Hematopoietic multipotent progenitor cell (in vitro differentiated cells): ENCODE results near the gene CMTM7. TPM values are rescaled to one million over a fixed set of nuclear protein-coding genes. Genes with fewer than 3 reads are reported as not detected.
"Not testable (repeated sequence)": the region's sequence is repeated elsewhere in the genome, so short reads cannot be mapped to it uniquely, and the experiment has no call there.

Source experiments
- DNase-seq, 3 donors: peaks; one replicate each; pipeline ENCODE4 v3.0.0-alpha.2; 2011 to 2015; ENCODE audit warnings: low read depth in 2 of 3, low spot score in 2 of 3
- total RNA-seq: library from RNA; depleted of rRNA; stranded (reverse); fragments of >200 nt; gene quantifications from one replicate; pipeline ENCODE4 v1.2.3, GENCODE V29; 2012

Gene CMTM7
- total RNA-seq, 1 donor, result 23.4 TPM

DNA sequence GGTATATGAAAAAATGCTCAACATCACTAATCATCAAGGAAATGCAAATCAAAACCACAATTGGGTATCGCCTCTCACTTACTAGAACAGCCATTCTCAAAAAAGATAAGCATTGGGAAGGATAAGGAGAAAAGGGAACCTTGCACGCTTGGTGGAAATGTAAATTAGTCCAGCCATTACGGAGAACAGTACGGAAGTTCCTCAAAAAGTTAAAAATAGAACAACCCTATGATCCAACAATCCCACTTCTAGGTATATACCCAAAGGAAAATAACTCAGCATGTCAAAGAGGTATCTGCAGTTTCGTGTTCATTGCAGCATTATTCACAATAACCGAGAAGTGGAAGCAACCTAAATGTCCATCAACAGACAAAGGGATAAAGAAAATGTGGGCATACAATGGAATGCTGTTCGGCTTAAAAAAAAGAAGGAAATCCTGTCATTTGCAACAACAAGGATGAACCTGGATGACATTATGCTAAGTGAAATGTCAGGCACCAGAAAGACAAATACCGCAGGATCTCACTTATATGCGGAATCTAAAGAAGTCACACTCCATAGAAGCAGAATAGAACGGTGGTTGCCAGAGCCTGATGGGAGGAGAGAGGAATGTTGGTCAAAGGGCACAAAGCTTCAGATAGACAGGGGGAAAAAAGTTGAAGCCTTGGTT lies 11.7 kb upstream of the CMTM7 start:
- DNase-seq, result no peak

DNA sequence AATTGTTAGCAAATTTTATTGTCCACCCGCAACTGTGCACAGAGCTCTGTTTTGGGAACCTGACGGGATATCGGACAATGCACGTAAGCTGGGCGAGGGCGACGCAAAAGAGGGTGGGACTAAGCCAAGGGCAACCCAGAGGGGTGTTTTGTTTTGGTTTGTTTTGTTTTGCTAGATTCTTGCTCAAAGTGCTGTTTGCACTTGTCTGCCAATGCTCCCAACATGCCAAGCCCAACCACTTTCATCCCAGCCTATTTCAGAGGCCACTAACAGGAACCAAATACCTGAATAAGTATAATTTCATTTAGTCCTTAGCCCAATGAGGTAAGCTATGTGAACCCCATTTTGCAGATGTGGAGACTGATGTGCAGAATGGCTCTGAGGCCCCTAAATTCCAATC lies 9.7 kb upstream of the CMTM7 start:
- DNase-seq, result no peak

DNA sequence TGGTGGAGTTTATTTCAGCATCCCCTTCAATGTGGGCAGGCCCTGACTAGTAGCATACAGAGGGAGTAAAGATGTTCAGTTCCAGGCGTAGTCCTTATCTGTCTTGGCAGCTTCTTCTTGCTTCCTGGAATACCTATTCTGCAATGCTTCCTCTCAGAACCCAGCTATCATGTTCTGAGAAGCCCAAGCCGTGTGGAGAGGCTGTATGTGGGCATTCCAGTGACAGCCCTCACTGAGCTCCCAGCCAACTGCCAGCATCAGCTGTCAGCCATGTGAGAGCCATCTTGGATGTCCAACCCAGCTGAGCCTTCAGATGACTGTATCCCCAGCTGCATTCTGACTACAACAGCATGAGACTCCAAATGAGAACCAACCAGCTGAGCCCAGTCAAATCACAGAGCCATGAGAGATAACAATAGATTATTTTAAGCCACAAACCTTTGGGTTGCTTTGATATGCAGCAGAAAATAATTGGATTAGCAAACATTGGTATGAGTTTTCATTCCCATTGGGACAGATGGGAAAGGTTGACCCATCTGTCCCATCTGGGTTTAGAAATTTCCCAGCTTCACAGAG lies 8.4 kb upstream of the CMTM7 start:
- DNase-seq, result peak in 1 of 3 donors; percentile 61

DNA sequence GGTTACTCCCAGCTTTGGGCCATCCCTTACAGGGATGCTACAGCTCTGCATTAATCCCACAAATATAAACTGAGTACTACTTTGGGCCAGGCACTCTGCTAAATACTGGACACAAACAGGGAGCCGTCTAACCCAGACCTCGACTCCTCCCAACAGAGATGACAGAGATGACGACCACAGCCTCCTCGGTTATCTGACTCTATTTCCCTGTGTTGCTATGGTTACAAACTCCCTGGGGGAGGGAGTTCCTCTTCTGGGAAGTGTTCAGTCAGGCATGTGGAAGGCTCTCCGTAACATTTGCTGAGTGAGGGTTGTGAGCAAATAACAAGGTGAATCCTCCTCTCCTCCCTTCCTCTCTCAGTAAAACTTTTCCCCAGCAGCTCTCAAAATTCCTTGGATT lies 6.7 kb upstream of the CMTM7 start:
- peak in 1 of 3 donors; percentile 61 for DNase-seq

DNA sequence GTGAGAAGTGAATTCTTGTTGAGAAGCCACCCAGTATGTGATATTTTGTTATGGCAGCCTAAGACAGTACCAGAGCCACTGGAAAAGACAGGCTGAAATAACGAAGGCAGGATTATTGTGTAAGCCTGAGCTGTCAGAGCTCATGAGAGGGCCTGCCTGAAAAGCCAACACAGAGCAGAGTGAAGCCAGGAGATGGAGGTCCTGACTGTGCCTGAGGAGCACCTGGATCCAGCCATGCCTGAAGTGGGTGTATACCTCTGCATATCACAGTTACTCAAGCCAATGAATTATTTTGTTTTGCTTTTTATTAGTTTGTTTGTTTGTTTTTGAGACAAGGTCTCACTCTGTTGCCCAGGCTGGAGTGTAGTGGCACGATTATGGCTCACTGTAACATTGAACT lies 4.1 kb upstream of the CMTM7 start:
- no peak for DNase-seq

DNA sequence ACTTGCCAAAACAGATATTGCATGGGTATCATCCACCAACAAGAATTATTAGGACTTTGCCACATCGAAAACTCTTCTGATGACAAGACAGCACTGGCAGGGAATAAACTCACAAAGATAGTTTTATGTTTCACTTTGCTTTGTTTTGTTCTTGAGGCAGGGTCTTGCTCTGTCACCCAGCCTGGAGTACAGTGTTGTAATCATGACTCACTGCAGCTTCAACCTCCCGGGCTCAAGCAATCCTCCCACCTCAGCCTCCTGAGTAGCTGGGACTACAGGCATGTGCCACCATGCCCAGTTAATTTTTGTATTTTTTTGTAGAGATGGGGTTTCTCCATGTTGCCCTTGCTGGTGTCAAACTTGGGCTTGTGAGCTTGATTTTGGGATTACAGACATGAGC lies 2.1 kb upstream of the CMTM7 start:
- not testable (repeated sequence) for DNase-seq

DNA sequence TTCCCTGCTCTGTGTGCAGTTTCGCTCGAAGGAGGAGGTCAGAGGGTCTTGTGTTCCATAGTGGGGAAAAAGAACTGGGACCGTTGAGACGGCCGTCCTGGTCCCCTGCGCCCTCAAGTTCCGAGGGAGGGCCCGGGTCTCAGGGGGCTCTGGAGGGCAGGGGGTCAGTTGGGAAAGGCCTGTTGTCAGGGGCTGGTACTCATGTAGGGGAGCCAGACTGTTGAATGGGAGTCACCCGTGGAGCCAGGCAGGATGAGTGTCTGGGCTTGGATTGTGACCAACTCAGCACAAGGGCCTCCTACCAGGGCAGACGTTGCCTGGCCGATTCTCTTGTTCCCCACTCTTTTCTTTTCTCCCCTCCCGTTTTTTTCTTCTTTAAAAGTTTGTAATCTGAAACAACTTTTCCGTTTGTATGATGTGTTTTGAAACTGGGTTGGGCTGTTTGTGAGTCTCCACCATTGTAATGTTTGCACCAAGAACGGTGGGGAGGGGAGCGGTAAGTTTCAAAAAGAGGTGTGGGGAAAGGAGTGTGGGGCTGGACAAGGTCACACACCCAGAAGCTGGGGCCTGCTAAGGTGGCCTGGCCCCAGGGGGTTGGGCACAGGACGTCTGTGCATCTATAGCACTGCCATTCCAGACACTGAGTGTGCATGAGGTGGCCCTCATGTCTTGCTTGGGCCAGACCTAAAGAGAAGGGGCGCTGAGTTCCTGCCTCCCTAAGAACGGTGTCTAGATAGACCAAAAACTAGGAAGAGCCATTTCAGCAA lies 1.1 kb downstream of the CMTM7 start:
- peak in 2 of 3 donors; percentile 39 to 41 for DNase-seq

DNA sequence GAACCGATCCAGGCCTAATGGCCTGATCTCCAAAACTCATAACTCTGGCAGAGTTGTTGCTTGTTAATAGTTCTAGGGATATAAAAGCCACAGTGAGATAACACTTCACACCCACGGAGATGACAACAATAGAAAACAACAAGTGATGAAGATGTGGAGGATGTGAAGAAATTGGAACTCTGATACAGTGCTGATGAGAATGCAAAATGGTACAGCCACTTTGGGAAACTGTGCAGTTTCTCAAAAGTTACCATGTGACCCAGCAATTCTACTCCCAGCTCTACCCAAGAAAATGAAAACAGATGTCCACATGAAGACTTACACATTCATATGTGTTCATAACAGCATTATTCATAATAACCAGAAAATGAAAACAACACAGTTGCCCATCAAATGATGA lies 3.8 kb downstream of the CMTM7 start:
- no peak for DNase-seq

DNA sequence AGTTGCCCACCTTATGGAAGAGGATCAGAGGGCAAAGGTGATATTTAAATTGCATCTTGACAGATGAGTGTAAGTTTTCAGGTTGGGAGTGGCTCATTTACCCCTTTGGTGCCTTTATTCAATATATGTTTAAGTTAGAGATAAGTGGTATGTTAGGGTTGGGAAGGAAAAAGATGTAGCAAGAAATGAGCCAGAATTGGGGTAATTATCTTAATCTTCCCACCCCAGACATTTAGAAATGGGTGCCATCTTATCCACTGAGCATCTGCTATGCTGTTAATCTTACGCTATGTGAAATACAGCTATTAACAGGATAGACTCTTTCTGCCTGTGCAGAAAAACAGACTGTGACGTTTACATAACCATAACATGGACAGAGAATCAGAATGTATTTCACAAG lies 6.3 kb downstream of the CMTM7 start:
- no peak for DNase-seq

DNA sequence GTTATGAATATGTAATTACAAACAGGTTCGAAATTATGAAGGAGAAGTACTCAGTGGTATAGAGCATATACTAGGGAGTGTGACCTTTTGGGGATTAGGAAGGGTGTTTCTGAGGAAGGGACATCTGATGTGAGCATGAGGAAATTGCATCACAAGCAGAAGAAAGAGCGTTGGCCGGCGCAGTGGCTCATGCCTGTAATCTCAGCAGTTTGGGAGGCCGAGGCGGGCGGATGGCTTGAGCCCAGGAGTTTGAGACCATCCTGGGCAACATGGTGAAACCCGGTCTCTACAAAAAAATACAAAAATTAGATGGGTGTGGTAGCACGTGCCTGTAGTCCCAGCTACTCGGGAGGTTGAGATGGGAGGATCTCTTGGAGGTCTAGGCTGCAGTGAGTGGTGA lies 6.9 kb downstream of the CMTM7 start:
- no peak for DNase-seq

DNA sequence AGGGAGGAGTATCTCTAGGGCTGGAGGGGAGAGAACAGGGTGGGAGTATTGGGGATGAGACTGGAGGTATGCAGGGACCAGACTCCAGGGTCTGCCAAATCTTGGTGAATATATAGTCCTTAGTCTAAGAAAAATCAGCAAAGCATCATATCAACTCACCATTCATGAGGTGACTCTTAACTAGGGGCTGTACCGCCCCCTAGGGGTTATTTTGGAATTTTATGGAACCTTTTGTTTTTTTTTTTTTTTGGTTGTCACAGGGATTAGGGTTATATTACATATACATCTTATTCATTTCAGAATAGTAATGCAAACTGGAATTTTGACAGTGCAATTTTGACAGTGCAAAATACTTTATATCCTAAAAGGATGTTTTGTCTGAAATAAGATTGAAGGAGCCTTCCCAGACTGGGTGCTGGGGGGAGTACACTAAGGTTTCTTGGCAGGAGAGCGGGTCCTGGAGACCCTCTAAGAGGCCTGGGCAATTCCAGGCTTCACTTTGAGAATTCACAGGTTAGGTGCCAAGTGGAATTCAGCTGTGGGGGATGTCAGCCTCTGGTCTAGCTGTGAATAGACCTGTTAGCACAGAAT lies 7.5 kb downstream of the CMTM7 start:
- peak; percentile 59 to 92 (median 76) for DNase-seq

DNA sequence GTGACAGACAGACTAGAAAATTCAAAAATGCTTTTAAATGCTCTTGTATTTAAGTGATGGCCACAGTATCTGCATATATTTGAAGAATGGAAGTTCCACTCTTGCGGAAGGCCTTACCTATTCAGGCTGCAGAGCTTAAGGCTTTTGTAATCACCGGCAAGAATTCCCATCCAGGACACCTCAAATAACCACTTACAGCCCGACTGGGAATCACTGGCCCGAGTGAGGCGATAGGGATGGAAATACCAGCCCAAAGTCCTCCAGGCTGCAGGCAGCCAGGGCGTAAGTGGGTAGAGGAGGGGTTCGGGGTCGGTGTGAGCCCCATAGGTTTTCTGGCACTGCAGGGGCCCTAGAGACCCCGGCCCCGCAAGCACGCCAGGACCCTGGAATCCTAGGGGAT lies 9.5 kb downstream of the CMTM7 start:
- no peak for DNase-seq

DNA sequence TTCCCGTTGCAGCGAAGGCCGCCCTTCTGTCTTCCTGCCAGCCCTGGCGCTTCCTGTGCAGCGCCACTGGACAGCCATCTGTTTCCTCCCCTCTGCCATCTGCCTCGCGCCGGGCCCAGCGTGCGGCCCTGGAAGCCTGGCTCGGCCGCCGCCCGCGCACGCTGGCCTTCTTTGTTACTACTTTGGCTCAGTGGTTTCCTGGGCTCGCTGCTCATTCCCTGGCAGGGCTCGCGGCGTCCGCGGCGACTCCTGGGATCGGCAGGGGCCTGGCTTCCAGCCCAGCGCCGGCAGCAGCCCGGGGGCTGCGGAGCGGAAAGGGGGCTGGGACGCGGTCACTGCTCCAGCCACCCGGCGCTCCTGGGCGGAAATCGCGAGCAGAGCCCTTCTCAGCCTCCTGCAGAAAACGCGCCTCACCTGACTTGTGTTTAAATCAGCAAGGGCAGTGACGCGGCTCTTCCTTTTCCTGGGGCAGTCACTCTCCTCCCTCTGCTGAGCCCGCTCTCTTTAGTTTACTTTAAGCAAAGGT lies 10.0 kb downstream of the CMTM7 start:
- DNase-seq, result peak in 2 of 3 donors; percentile 90 to 94

DNA sequence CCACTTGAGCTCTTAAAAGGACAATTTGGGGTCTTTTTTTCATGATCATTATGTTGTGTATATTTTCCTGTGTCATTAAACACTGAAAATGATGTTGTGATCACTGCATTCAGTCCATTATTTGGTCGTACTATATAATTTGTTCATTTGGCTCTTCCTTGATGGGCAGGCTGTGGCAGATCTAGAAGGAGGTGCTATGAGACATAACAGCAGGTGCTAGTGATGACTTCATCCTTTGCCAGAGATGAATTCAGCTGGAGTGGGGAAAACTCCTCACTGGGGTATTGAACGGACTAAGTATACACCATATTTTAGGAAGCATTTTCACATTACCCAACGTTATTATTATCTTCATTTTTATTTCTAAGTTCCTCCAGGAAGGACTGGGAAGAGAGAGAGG lies 12.0 kb downstream of the CMTM7 start:
- no peak for DNase-seq

DNA sequence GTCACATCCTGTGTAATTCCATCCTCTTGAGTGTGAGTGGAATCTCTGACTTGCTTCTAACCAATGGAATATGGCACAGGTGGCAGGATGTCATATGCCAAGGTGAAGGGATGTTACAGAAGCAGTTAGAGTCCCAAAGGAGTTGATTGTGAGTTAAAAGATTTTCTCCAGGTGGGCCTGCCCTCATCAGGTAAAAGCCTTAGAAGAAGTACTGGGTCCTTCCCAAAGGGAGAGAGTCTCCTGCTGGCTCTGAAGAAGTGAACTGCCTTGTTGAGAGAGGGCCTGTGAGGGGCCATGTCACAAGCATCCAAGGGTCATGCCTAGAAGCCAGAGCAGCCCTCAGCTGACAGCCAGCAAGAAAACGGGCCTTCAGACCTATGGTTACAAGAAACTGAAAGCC lies 13.1 kb downstream of the CMTM7 start:
- DNase-seq, result no peak

DNA sequence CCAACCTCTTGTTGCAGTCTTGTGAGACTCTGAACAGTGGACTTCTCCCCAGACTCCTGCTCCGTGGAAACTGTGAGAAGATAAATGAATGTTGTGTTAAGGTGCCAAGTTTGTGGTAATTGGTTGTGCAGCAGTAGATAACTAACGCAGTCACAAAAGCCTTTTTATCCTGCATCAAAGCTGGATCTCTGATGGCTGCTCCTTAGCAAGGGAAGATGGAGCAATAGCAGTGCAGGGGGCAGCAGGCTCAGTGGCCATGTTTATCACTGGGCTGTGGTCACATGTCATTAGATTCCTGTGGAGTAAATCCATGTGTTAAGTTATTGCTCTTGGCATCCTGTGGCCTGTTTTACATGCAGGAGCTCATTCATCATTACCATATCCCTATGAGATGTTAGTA lies 13.5 kb downstream of the CMTM7 start:
- DNase-seq, result no peak

DNA sequence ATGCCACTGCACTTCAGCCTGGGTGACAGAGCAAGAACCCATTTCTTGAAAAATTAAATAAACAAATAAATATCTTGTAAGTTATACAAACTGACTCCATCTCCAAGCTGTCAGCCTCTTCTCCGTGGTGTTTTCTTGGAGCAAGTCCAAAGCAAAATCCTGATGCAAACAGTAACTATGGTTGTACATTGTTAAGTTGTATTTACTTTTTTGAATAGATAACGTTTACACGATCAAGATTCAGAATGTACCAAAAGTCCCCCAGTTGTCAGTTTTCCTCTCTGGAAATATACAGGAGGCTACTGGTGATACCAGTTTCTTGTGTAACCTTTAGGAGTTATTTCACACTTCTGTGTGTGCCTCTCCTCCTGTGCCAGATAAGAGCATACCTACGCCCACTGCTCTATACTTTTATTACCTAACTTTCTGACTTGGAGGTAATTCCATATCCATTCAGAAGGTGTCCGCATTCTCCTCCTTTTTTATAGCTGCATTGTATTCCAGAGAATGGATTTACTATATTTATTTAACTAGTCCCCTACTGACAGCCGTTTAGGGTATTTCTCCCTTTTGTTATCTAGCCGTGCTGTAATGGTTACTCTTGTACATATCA lies 14.2 kb downstream of the CMTM7 start:
- no peak for DNase-seq

DNA sequence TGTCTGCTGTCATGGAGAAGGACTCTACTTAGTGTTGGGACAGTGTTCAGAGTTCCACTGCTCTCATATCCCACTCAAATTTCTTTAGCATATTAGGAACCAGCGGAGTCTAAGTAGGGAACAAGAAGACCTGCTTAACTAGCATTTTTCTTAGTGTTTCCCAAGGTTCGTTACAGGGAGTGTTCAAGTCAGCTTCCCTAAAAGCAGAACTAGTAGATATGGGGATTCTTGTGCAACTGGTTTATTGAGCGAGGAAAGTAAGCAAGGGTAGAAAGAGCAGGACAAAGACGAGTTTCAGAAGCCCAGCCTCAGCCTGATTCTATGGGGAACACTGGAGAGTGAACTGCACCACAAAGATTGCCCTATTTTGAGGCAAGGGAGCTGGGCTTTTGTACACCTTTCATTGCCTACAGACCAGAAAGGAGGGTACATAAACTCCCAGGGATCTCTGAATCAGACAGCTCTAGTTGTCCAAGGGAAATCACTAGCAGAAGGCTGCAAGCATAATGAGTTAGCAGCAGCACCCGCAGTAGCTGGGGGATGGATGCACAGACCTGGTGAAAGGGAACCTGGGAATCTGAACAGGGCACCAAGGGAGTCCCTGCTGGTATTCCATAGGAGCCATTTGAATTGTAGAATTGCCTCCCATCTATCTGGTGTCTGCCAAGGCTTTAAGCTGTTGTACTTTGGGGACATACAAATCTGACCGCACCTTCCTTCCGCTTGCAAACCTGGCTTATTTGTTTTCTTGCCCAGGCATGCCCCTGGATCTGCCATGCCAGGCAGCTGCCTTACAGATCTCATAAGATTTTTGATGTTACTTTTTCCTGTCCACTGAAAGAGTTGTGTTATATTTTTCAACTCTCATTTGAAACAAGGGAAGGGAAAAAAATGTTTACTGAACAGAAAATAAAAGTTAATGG lies 15.1 kb downstream of the CMTM7 start:
- no peak for DNase-seq

DNA sequence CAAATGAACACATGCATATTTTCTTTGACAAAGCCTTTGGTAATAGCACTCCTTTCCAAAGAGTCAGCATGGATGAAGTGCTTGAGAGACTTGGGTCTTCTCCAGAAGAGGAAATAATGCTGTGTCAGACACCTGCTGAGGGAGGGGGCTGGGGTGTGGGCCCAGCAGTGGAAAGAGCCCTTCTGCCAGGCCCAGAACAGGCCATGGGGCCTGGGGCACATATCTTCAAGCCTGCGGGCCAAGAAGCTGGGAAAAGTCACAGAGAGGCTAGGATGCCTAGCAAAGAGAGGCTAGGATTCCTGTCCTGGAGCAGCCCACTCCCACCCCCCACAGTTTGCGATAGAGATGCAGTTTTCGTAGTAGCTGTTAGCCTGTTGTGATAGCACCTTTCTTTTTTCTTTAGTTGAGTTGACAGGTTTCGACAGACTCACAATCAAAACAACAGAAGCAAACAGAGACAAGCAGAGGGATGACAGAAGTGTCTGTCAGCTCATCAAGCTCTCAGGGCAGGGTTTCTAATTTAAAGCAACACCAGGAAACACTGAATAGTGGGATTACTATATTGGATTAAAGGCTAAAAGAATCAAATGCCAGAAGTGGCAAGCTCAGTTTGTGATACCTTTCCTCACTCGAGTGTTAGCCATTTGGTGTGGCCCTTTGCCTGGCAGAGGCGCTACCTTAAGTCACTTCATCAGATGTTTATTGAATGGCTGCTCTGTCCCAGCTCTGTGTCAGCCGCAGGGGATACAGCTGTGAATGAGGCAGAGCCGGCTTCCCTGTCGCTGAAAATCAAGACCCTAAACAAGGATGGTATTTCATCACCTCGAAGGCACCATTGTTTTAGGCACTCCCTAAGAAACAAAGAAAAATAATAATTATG lies 19.0 kb downstream of the CMTM7 start:
- DNase-seq, result no peak
